HEK293 (cell line): ENCODE results near the gene DYNLRB1.
A peak's percentile ranks its signal among the peaks of the same experiment; 100 is the strongest.

Source experiments
- CTCF ChIA-PET: fragments of 350-600 bp; formaldehyde crosslinking; extraction: SDS; loops from one replicate; lab custom pipeline; 2021; ENCODE audit warnings: antibody characterized with exemption; lab: Yijun Ruan, JAX
- POLR2A ChIA-PET: fragments of 300-600 bp; formaldehyde crosslinking; extraction: SDS; loops from one replicate; lab custom pipeline; 2020; ENCODE audit warnings: antibody characterized with exemption, inconsistent platforms; lab: Yijun Ruan, JAX
- H3K27ac ChIP-seq: fragments of 200-500 bp; sonication (Bioruptor generic); 2 replicates; pipeline ENCODE4 v1.5.1; 2014; ENCODE audit warnings: low read depth, low read length, control low read depth, inconsistent platforms; ENCODE audit errors: extremely low read depth
- H3K36me3 ChIP-seq, 2 experiments: fragments of 200-500 bp in 1 of 2; sonication (Bioruptor generic) in 1 of 2; 1 replicate in 1 of 2; 2 replicates in 1 of 2; pipeline ENCODE4 v1.5.1; 2014 to 2017; ENCODE audit warnings: inconsistent platforms in 2 of 2, low read length in 2 of 2; ENCODE audit not compliant: control insufficient read depth in 2 of 2, insufficient read depth in 1 of 2
- H3K4me1 ChIP-seq: fragments of 200-500 bp; sonication (Bioruptor generic); 2 replicates; pipeline ENCODE4 v1.5.1; 2014; ENCODE audit warnings: mild to moderate bottlenecking, low read length, inconsistent platforms; ENCODE audit not compliant: control insufficient read depth, insufficient read depth
- H3K4me3 ChIP-seq: 2 replicates; pipeline ENCODE4 v1.5.1; 2011; ENCODE audit warnings: low read depth, mild to moderate bottlenecking, control low read depth, low read length, moderate library complexity
- H3K9me3 ChIP-seq: fragments of 200-500 bp; sonication (Bioruptor generic); 2 replicates; pipeline ENCODE4 v1.5.1; 2014; ENCODE audit warnings: low read depth, low read length, inconsistent platforms; ENCODE audit not compliant: control insufficient read depth, insufficient read depth
- GLI2 ChIP-seq: fragments of 450-650 bp; formaldehyde crosslinking; IDR thresholded peaks from 2 replicates; pipeline ENCODE4; 2017; ENCODE audit warnings: missing biosample characterization, missing genetic modification characterization, low read depth, borderline replicate concordance
- GLIS1 ChIP-seq: fragments of 450-650 bp; formaldehyde crosslinking; IDR thresholded peaks from 2 replicates; pipeline ENCODE4 v1.5.1; 2016; ENCODE audit warnings: missing biosample characterization, missing genetic modification characterization
- REPIN1 ChIP-seq: fragments of 450-650 bp; formaldehyde crosslinking; IDR thresholded peaks from 2 replicates; pipeline ENCODE4 v1.5.1; 2017; ENCODE audit warnings: missing biosample characterization, missing genetic modification characterization, low read depth
- SP2 ChIP-seq: fragments of 450-650 bp; formaldehyde crosslinking; IDR thresholded peaks from 2 replicates; pipeline ENCODE4 v1.5.1; 2016; ENCODE audit warnings: missing biosample characterization, missing genetic modification characterization
- ZFP69B ChIP-seq: fragments of 450-650 bp; formaldehyde crosslinking; IDR thresholded peaks from 2 replicates; pipeline ENCODE4 v1.5.1; 2016; ENCODE audit warnings: missing biosample characterization, missing genetic modification characterization
- ZNF366 ChIP-seq: fragments of 450-650 bp; formaldehyde crosslinking; conservative IDR thresholded peaks from 2 replicates; pipeline ENCODE4 v1.5.1; 2016; ENCODE audit warnings: missing biosample characterization, missing genetic modification characterization
- ZNF449 ChIP-seq: fragments of 450-650 bp; formaldehyde crosslinking; IDR thresholded peaks from 2 replicates; pipeline ENCODE4 v1.5.1; 2017; ENCODE audit warnings: missing biosample characterization, mild to moderate bottlenecking, missing genetic modification characterization, moderate library complexity
- ZNF510 ChIP-seq: fragments of 450-650 bp; formaldehyde crosslinking; IDR thresholded peaks from 2 replicates; pipeline ENCODE4 v1.5.1; 2018; ENCODE audit warnings: mild to moderate bottlenecking, missing genetic modification characterization, missing biosample characterization; ENCODE audit not compliant: insufficient replicate concordance
- ZNF558 ChIP-seq: fragments of 450-650 bp; formaldehyde crosslinking; IDR thresholded peaks from 2 replicates; pipeline ENCODE4 v1.5.1; 2016; ENCODE audit warnings: missing biosample characterization, missing genetic modification characterization
- ZNF707 ChIP-seq: fragments of 450-650 bp; formaldehyde crosslinking; IDR thresholded peaks from 2 replicates; pipeline ENCODE4 v1.5.1; 2016; ENCODE audit warnings: missing biosample characterization, missing genetic modification characterization
- TF ChIP-seq, protein P1 (sequence below): fragments of 450-650 bp; formaldehyde crosslinking; IDR thresholded peaks from 2 replicates; pipeline ENCODE4 v1.5.1; 2016; ENCODE audit warnings: missing biosample characterization, missing genetic modification characterization
- TF ChIP-seq, protein P2 (sequence below): fragments of 450-650 bp; formaldehyde crosslinking; IDR thresholded peaks from 2 replicates; pipeline ENCODE4 v1.5.1; 2016; ENCODE audit warnings: missing biosample characterization, missing genetic modification characterization
- TF ChIP-seq, protein P3 (sequence below): fragments of 450-650 bp; formaldehyde crosslinking; optimal IDR thresholded peaks from 2 replicates; pipeline ENCODE3; 2016; ENCODE audit warnings: missing biosample characterization, mild to moderate bottlenecking, missing genetic modification characterization
- TF ChIP-seq, protein P4 (sequence below): fragments of 450-650 bp; formaldehyde crosslinking; IDR thresholded peaks from 2 replicates; pipeline ENCODE4 v1.5.1; 2016; ENCODE audit warnings: missing biosample characterization, missing genetic modification characterization
- TF ChIP-seq, protein P5 (sequence below): fragments of 450-650 bp; formaldehyde crosslinking; IDR thresholded peaks from 2 replicates; pipeline ENCODE4 v1.5.1; 2017; ENCODE audit warnings: missing biosample characterization, missing genetic modification characterization
- TF ChIP-seq, protein P6 (sequence below): fragments of 450-650 bp; formaldehyde crosslinking; IDR thresholded peaks from 2 replicates; pipeline ENCODE4 v1.5.1; 2016; ENCODE audit warnings: missing biosample characterization, missing genetic modification characterization, borderline replicate concordance

The DYNLRB1 gene

GRCh38 chr20:34525709-34526416, 9.6 kb downstream of the DYNLRB1 start (continued):
- peak; percentile 19; the same call in 1 of the 2 replicates for TF ChIP-seq SP2 (tag by site-specific recombination)
- no peak for TF ChIP-seq ZNF510 (tag by site-specific recombination)
- no peak for TF ChIP-seq ZNF449 (tag by site-specific recombination)

DNA sequence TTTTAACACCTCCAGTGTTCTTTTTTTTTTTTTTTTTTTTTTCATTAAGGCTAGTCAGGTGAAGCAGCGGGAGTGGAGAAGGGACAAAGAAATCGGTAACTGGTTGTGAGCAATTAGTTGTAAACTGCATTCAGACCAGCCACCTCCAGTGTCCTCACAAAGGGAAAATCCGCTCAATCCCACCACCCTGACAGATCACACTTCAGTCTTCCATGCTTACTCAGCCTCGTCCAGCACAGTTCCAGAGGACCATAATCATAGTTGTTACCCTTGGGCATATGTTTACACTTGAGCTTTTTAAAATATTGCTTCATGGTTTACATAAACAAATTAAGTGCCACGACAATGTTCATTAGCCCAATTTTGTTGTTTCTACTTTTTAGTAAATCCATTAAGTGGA, 10.2 kb downstream of the DYNLRB1 start:
- CTCF ChIA-PET, result interaction anchor here (2.3 to 7.7 kb wide), 2 partner anchors 10 to 214 kb away, joined by 8 to 116 read pairs; partner anchors contain the start of gene DYNLRB1

DNA sequence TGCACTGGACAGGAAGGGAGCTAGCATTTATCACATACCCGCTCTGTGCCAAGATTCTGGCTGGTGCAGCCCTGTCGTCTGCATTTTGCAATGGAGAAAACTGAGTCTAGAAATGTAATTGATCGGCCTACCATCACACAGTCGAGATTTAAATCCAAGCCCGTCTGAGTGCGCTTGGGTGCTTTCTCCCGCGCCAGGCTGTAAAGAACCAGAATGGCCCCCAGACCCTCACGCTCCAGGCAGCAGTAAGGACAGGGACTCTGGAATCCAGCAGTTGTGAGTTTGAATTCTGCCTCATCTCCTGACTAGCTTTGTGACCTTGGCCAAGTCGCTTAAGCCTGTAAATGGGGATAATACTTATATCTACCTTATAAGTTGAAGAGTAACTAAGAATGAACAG, 10.8 kb downstream of the DYNLRB1 start:
- peaks cover 9% of the 10 kb centered on the region for H3K4me1 ChIP-seq
- ChIA-PET POLR2A (interaction anchor here (2.0 kb wide), 1 partner anchor 11 kb away, joined by 20 read pairs; the partner anchor contains the start of gene DYNLRB1), CTCF (interaction anchor here (7.7 kb wide), 1 partner anchor 214 kb away, joined by 116 read pairs; no protein-coding TSS in a partner anchor)
- H3K9me3 ChIP-seq, result no peaks in the 10 kb centered on the region
- H3K36me3 ChIP-seq, result peaks cover 3 to 71% of the 10 kb centered on the region in 2 experiments; a peak in 2 of 3 replicates
- no peak overlapping the region for H3K27ac ChIP-seq
- no peak overlapping the region for H3K4me3 ChIP-seq
- TF ChIP-seq ZNF558 (tag by site-specific recombination) (no peak), ZNF707 (tag by site-specific recombination) (no peak), ZFP69B (tag by site-specific recombination) (no peak), GLI2 (no peak), REPIN1 (no peak), ZNF366 (tag by site-specific recombination) (no peak)
- TF ChIP-seq, protein P1, sequence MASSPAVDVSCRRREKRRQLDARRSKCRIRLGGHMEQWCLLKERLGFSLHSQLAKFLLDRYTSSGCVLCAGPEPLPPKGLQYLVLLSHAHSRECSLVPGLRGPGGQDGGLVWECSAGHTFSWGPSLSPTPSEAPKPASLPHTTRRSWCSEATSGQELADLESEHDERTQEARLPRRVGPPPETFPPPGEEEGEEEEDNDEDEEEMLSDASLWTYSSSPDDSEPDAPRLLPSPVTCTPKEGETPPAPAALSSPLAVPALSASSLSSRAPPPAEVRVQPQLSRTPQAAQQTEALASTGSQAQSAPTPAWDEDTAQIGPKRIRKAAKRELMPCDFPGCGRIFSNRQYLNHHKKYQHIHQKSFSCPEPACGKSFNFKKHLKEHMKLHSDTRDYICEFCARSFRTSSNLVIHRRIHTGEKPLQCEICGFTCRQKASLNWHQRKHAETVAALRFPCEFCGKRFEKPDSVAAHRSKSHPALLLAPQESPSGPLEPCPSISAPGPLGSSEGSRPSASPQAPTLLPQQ (tag by site-specific recombination), result no peak
- TF ChIP-seq, protein P2, sequence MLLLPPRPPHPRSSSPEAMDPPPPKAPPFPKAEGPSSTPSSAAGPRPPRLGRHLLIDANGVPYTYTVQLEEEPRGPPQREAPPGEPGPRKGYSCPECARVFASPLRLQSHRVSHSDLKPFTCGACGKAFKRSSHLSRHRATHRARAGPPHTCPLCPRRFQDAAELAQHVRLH (tag by site-specific recombination), result no peak
- TF ChIP-seq, protein P3, sequence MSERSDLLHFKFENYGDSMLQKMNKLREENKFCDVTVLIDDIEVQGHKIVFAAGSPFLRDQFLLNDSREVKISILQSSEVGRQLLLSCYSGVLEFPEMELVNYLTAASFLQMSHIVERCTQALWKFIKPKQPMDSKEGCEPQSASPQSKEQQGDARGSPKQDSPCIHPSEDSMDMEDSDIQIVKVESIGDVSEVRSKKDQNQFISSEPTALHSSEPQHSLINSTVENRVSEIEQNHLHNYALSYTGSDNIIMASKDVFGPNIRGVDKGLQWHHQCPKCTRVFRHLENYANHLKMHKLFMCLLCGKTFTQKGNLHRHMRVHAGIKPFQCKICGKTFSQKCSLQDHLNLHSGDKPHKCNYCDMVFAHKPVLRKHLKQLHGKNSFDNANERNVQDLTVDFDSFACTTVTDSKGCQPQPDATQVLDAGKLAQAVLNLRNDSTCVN, result no peak
- TF ChIP-seq, protein P4, sequence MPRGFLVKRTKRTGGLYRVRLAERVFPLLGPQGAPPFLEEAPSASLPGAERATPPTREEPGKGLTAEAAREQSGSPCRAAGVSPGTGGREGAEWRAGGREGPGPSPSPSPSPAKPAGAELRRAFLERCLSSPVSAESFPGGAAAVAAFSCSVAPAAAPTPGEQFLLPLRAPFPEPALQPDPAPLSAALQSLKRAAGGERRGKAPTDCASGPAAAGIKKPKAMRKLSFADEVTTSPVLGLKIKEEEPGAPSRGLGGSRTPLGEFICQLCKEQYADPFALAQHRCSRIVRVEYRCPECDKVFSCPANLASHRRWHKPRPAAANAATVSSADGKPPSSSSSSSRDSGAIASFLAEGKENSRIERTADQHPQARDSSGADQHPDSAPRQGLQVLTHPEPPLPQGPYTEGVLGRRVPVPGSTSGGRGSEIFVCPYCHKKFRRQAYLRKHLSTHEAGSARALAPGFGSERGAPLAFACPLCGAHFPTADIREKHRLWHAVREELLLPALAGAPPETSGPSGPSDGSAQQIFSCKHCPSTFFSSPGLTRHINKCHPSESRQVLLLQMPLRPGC, result no peak

More for the DNA sequence above, 10.2 kb downstream of the DYNLRB1 start:
- peaks cover 9% of the 10 kb centered on the region for H3K4me1 ChIP-seq
- H3K36me3 ChIP-seq, result peaks cover 3 to 67% of the 10 kb centered on the region in 2 experiments; a peak in 2 of 3 replicates
- POLR2A ChIA-PET, result interaction anchor here (2.0 kb wide), 1 partner anchor 10 kb away, joined by 20 read pairs; the partner anchor contains the start of gene DYNLRB1
- H3K27ac ChIP-seq, result peak overlapping the region; percentile 34; the same call in 1 of the 2 replicates
- no peaks in the 10 kb centered on the region for H3K9me3 ChIP-seq
- H3K4me3 ChIP-seq, result no peak overlapping the region
- TF ChIP-seq, protein P5, sequence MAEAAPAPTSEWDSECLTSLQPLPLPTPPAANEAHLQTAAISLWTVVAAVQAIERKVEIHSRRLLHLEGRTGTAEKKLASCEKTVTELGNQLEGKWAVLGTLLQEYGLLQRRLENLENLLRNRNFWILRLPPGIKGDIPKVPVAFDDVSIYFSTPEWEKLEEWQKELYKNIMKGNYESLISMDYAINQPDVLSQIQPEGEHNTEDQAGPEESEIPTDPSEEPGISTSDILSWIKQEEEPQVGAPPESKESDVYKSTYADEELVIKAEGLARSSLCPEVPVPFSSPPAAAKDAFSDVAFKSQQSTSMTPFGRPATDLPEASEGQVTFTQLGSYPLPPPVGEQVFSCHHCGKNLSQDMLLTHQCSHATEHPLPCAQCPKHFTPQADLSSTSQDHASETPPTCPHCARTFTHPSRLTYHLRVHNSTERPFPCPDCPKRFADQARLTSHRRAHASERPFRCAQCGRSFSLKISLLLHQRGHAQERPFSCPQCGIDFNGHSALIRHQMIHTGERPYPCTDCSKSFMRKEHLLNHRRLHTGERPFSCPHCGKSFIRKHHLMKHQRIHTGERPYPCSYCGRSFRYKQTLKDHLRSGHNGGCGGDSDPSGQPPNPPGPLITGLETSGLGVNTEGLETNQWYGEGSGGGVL (tag by site-specific recombination), result no peak
- no peak for TF ChIP-seq ZNF366 (tag by site-specific recombination)
- TF ChIP-seq, protein P6, sequence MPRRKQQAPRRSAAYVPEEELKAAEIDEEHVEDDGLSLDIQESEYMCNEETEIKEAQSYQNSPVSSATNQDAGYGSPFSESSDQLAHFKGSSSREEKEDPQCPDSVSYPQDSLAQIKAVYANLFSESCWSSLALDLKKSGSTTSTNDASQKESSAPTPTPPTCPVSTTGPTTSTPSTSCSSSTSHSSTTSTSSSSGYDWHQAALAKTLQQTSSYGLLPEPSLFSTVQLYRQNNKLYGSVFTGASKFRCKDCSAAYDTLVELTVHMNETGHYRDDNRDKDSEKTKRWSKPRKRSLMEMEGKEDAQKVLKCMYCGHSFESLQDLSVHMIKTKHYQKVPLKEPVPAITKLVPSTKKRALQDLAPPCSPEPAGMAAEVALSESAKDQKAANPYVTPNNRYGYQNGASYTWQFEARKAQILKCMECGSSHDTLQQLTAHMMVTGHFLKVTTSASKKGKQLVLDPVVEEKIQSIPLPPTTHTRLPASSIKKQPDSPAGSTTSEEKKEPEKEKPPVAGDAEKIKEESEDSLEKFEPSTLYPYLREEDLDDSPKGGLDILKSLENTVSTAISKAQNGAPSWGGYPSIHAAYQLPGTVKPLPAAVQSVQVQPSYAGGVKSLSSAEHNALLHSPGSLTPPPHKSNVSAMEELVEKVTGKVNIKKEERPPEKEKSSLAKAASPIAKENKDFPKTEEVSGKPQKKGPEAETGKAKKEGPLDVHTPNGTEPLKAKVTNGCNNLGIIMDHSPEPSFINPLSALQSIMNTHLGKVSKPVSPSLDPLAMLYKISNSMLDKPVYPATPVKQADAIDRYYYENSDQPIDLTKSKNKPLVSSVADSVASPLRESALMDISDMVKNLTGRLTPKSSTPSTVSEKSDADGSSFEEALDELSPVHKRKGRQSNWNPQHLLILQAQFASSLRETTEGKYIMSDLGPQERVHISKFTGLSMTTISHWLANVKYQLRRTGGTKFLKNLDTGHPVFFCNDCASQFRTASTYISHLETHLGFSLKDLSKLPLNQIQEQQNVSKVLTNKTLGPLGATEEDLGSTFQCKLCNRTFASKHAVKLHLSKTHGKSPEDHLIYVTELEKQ, result no peak
- TF ChIP-seq GLIS1 (tag by site-specific recombination), result no peak
- TF ChIP-seq, all 188 proteins: peak for 0
